Measurements from ENCODE around the gene CIDEB. TPM values are rescaled to one million over a fixed set of nuclear protein-coding genes. Genes with fewer than 3 reads are reported as not detected.

The CIDEB gene
- polyA plus RNA-seq, 1 donor from 2014 or later, result not detected

- H3F3A ChIP-seq (ENCODE audit: insufficient read depth, low read length, poor library complexity, severe bottlenecking), result no peaks in the 10 kb centered on the region
- no peaks in the 10 kb centered on the region for H4K20me1 ChIP-seq (ENCODE audit: insufficient read depth)
- no peak overlapping the region for H3K4me2 ChIP-seq (ENCODE audit: low read length)
- H3K9ac ChIP-seq (ENCODE audit: low read length), result no peak overlapping the region
- no peaks in the 10 kb centered on the region for H3K9me2 ChIP-seq (ENCODE audit: insufficient read depth, low read length)
- no peak overlapping the region for H3K4me3 ChIP-seq (ENCODE audit: low read length)
- TF ChIP-seq EZH2 (IDR thresholded peaks at IDR 0.05; ENCODE audit: borderline replicate concordance, insufficient read depth, low read length, poor library complexity, severe bottlenecking), result no peak
- no peak for TF ChIP-seq SMC3 (conservative IDR thresholded peaks at IDR 0.05; ENCODE audit: poor library complexity)
- TF ChIP-seq POLR2AphosphoS5 (IDR thresholded peaks at IDR 0.05), result no peak
- TF ChIP-seq EP300 (conservative IDR thresholded peaks at IDR 0.05; ENCODE audit: poor library complexity, severe bottlenecking), result no peak
- TF ChIP-seq REST (IDR thresholded peaks at IDR 0.05; ENCODE audit: borderline replicate concordance), result no peak
- no peak for TF ChIP-seq RAD21 (conservative IDR thresholded peaks at IDR 0.05)
- no peak for TF ChIP-seq TAF1 (IDR thresholded peaks at IDR 0.05; ENCODE audit: low read depth)
- no peak for TF ChIP-seq CTCF (IDR thresholded peaks at IDR 0.05; ENCODE audit: poor library complexity, severe bottlenecking)
- no peak for TF ChIP-seq MXI1 (conservative IDR thresholded peaks at IDR 0.05; ENCODE audit: poor library complexity, severe bottlenecking)
- no peaks in the 10 kb centered on the region for H3K36me3 ChIP-seq (ENCODE audit: insufficient read depth, low read length)
- H2AFZ ChIP-seq (ENCODE audit: low read depth, low read length), result no peak overlapping the region
- H3K79me2 ChIP-seq (replicated peaks; ENCODE audit: insufficient read depth, low read length), result no peaks in the 10 kb centered on the region
- no peaks in the 10 kb centered on the region for H3K27me3 ChIP-seq (ENCODE audit: insufficient read depth, low read depth, low read length)
- no peaks in the 10 kb centered on the region for H3K9me3 ChIP-seq (ENCODE audit: low read length)
- no peak overlapping the region for H3K27ac ChIP-seq (ENCODE audit: low read length)
Observed at GRCh38 chr14:24258548-24259265, 49.1 kb downstream of the CIDEB start.

GRCh38 chr14:24258119-24258518 lies 49.7 kb downstream of the CIDEB start:
- Histone ChIP-seq H3K9me2 (ENCODE audit: insufficient read depth, low read length) (no peaks in the 10 kb centered on the region), H3K4me2 (ENCODE audit: low read length) (no peak overlapping the region), H3K36me3 (ENCODE audit: insufficient read depth, low read length) (no peaks in the 10 kb centered on the region), H3K4me3 (ENCODE audit: low read length) (no peak overlapping the region), H3K9ac (ENCODE audit: low read length) (no peak overlapping the region), H3K27ac (ENCODE audit: low read length) (no peak overlapping the region), H3K27me3 (ENCODE audit: insufficient read depth, low read depth, low read length) (no peaks in the 10 kb centered on the region), H3F3A (ENCODE audit: insufficient read depth, low read length, poor library complexity, severe bottlenecking) (no peaks in the 10 kb centered on the region), H4K20me1 (ENCODE audit: insufficient read depth) (no peaks in the 10 kb centered on the region), H2AFZ (ENCODE audit: low read depth, low read length) (no peak overlapping the region), H3K79me2 (replicated peaks; ENCODE audit: insufficient read depth, low read length) (no peaks in the 10 kb centered on the region), H3K9me3 (ENCODE audit: low read length) (no peaks in the 10 kb centered on the region)
- TF ChIP-seq EZH2 (IDR thresholded peaks at IDR 0.05; ENCODE audit: borderline replicate concordance, insufficient read depth, low read length, poor library complexity, severe bottlenecking) (no peak), MXI1 (conservative IDR thresholded peaks at IDR 0.05; ENCODE audit: poor library complexity, severe bottlenecking) (no peak), TAF1 (IDR thresholded peaks at IDR 0.05; ENCODE audit: low read depth) (no peak), REST (IDR thresholded peaks at IDR 0.05; ENCODE audit: borderline replicate concordance) (no peak), CTCF (IDR thresholded peaks at IDR 0.05; ENCODE audit: poor library complexity, severe bottlenecking) (no peak)

Data from neural cell (in vitro differentiated cells).